Prostate gland (tissue), 2 donors: ENCODE measurements around the gene PREPL.

ENCODE experiments used
- POLR2A ChIP-seq: fragments of 450-650 bp; IDR thresholded peaks from one replicate; pipeline ENCODE4 v1.6.1; 2016; ENCODE audit warnings: antibody characterized with exemption, mild to moderate bottlenecking
- POLR2AphosphoS5 ChIP-seq: sonication (generic); formaldehyde crosslinking; IDR thresholded peaks from one replicate; pipeline ENCODE4 v1.6.1; 2017; ENCODE audit warnings: antibody characterized with exemption
- TF ChIP-seq, protein P1 (sequence below), 4 experiments: fragments of 200-600 bp in 2 of 4; fragments of 450-650 bp in 2 of 4; sonication (generic) in 2 of 4; IDR thresholded peaks; 1 replicate in 3 of 4; 2 replicates in 1 of 4; pipeline ENCODE4 v1.5.1; 2016 to 2019; ENCODE audit warnings: antibody characterized with exemption in 4 of 4, mild to moderate bottlenecking in 2 of 4, moderate library complexity in 2 of 4

DNA sequence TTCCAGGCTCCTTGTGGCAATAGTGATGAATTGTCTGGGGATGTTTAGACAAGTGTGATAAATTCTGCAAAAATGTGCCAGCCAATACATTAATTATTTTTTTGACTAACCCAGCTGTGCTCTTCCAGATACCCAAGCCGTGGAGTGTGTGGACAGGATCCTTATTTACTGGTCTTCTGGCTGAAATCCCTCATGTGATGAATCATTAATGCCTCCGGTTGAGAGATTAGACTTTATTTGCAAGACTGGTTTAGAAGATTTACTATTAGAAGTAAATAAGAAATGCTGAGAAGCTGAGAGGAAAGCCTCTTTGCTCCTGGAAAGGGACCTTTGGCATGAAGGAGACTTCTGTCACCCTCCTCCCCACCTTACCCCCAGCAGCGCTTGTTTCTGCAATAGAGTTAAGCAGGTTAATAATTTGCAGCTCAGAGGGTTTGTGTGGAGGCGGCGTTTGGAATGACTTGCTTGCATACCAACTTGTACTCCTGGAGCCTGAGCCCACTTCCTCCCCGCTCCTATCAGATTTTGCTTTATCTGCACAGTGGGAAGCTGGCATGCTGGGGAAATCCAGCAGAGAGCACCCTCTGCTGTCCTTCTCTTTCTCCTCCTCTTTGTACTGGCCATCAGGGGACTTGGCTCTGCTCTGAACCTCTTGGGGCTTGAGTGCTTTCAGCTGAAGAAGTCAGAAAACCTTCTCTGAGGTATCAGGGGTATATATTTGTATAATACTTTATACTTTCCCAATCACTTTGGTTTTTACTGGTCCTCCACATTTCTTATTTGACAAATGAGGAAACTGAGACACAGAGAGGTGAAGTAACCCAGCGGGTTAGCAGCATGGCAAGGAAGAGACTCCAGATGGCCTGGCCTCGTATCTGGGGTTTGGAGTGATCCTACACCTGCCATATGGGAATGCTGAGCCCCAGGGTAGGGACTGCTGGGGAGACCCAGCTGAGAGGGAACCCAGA, 69.7 kb downstream of the PREPL start:
- TF ChIP-seq POLR2A: no peak
- TF ChIP-seq, protein P1, sequence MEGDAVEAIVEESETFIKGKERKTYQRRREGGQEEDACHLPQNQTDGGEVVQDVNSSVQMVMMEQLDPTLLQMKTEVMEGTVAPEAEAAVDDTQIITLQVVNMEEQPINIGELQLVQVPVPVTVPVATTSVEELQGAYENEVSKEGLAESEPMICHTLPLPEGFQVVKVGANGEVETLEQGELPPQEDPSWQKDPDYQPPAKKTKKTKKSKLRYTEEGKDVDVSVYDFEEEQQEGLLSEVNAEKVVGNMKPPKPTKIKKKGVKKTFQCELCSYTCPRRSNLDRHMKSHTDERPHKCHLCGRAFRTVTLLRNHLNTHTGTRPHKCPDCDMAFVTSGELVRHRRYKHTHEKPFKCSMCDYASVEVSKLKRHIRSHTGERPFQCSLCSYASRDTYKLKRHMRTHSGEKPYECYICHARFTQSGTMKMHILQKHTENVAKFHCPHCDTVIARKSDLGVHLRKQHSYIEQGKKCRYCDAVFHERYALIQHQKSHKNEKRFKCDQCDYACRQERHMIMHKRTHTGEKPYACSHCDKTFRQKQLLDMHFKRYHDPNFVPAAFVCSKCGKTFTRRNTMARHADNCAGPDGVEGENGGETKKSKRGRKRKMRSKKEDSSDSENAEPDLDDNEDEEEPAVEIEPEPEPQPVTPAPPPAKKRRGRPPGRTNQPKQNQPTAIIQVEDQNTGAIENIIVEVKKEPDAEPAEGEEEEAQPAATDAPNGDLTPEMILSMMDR (IDR thresholded peaks at IDR 0.05): peak in 3 of 4 experiments; percentile 60 to 82 (median 76)
- TF ChIP-seq POLR2AphosphoS5: peak; percentile 75
